NCI-H446 (cell line): ENCODE measurements around the gene LONRF3.

ENCODE experiments used
- DNase-seq, 2 experiments: peaks; one replicate each; lab custom pipeline; 2025; lab: John Stamatoyannopoulos, UW

The LONRF3 gene

GRCh38 chrX:118974088-118974907 is at the start of gene LONRF3:
TSS of gene LONRF3 (plus strand) at chrX:118974618. CDS start at chrX:118974781, 163 bp downstream.
- DNase-seq: no peak

GRCh38 chrX:118928151-118928550 is 46.3 kb upstream of the LONRF3 start:
- DNase-seq: no peak

GRCh38 chrX:118935352-118935751 is 39.1 kb upstream of the LONRF3 start:
- DNase-seq: no peak

DNA sequence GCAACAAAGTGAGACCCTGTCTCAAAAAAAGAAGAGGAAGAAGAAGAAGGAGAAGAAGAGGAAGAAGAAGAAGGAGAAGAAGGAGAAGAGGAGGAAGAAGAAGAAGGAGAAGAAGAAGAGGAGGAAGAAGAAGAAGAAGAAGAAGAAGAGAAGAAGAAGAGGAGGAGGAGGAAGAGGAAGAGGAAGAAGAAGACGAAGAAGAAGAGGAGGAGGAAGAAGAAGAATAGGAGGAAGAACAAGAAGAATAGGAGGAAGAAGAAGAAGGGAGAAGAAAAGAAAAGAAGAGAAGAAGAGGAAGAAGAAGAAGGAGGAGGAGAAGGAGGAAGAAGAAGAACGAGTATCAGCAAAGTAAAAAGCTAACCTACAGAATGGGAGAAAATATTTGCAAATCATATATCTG is 33.3 kb upstream of the LONRF3 start:
- DNase-seq: no peak

GRCh38 chrX:118943102-118943501 is 31.3 kb upstream of the LONRF3 start:
- DNase-seq: no peak

DNA sequence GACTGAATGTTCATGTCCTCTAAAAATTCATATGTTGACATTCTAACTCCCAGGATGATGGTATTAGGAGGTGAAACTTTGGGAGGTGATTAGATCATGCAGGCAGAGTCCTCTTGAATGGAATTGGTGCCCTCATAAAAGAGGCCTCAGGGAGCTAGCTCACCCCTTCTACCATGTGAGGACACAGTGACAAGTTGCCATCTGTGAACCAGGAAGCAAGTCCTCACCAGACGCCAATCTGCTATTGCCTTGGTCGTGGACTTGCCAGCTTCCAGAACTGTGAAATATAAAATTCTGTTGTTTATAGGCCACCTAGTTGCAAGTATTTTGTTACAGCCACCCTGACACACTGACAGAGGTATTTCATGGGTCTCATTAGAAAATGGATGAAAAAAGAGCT is 28.5 kb upstream of the LONRF3 start:
- DNase-seq: no peak

GRCh38 chrX:118948270-118948669 is 26.1 kb upstream of the LONRF3 start:
- no peak for DNase-seq

GRCh38 chrX:118961866-118962560 is 12.4 kb upstream of the LONRF3 start:
- no peak for DNase-seq

DNA sequence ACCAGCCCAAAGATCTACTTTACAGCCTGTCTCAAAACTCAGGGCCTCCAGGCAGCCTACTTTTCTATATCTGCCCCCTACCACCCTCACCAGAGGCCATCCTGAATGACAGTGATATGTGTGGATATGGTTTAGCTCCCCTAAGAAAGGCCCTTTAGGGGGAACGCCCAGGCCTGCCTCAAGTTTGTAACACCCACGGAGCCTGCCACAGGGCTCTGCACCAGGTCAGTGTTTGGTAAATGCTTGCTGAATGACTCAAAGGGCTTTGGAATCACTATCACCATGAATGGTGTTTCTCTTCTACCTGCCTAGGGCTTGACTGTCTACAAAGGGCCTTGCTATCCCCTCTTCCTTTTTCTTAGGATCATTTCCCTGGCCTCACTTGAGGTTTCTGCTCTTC is 11.3 kb upstream of the LONRF3 start:
- DNase-seq: no peak

DNA sequence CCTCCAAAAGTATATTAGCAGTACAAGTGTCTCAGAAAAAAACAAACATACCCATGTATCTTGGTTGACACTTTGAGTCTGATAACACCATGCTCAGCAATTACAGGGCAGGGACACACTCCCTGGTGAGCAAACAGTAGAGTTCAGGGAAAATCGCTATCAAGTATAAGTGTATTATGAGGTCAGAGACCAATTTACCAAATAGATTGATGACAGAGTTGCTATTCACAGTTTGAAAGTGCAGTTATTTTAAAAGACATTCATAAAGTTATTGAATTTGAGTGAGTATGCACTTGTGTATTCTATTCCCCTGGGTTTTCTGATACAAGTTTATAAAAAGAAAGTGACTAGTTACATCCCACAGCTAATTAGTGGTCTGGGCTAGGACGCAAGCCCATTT is 10.2 kb upstream of the LONRF3 start:
- DNase-seq: no peak

- DNase-seq: no peak
These were observed 9.0 kb upstream of the LONRF3 start for GRCh38 chrX:118965395-118965794.

GRCh38 chrX:118968031-118968430 is 6.4 kb upstream of the LONRF3 start:
- no peak for DNase-seq

- DNase-seq: no peak
These were observed 2.9 kb upstream of the LONRF3 start for GRCh38 chrX:118971552-118971951.

DNA sequence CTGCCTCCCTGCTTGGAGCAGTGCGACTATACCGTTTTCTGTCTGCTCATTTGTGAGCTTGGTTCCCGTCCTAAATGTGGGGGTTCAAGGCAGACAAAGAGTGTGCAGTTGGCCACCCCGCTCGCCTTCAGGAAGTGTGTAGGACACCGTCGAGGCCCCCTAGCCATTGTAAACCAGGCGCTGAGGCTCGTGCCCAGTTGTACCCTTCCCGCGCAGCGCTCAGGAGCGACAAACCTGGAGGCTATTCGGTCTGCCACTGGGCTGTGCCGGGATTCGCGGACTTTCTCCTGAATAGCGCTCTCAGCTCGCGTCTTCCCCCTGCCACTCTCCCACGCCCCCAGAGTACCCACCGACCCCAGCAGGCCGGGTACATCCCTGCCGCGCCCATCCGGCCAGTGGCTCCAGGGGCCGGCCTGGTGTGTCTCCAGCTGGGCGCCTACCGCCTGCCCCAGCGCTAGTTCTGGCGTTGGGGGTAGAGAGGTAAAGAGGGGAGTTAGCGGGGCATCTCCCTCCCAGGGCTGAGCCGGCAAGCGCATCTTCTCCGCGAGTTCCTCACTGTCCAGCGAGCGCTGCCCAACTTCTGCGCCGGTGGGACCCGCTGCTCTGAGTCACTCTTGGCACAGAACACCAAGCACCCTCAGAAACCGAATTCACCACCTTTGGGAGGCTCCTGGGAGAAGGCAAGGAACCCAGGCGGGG is 880 bp upstream of the LONRF3 start:
- DNase-seq: no peak

GRCh38 chrX:118974908-118975671 is 672 bp downstream of the LONRF3 start:
- no peak for DNase-seq

GRCh38 chrX:118975831-118976598 is 1.6 kb downstream of the LONRF3 start:
- DNase-seq: no peak

- no peak for DNase-seq
These were observed 2.4 kb downstream of the LONRF3 start for GRCh38 chrX:118976599-118977340.

- no peak for DNase-seq
These were observed 3.0 kb downstream of the LONRF3 start for GRCh38 chrX:118977424-118977823.

- no peak for DNase-seq
These were observed 4.0 kb downstream of the LONRF3 start for GRCh38 chrX:118978451-118978850.

GRCh38 chrX:118980761-118981160 is 6.3 kb downstream of the LONRF3 start:
- DNase-seq: no peak

- no peak for DNase-seq
These were observed 9.1 kb downstream of the LONRF3 start for GRCh38 chrX:118983513-118983912.
